Measurements from ENCODE around the gene TCFL5. TPM values are rescaled to one million over a fixed set of nuclear protein-coding genes. Genes with fewer than 3 reads are reported as not detected.
A peak's percentile ranks its signal among the peaks of the same experiment; 100 is the strongest.

Gene TCFL5
- total RNA-seq, 6 donors from 2014 or later: 2.1 to 9.6 (median 7.1) TPM

- Histone ChIP-seq H3K4me1 (peaks cover 31 to 45% (median 34%) of the 10 kb centered on the region in 4 donors), H3K36me3 (peaks cover 8 to 46% (median 33%) of the 10 kb centered on the region in 4 donors), H3K27me3 (no peaks in the 10 kb centered on the region), H3K9me3 (no peaks in the 10 kb centered on the region), H3K27ac (peak overlapping the region; percentile 88 to 94 (median 91)), H3K4me3 (peak overlapping the region; percentile 94 to 100 (median 98))
- TF ChIP-seq CTCF (IDR thresholded peaks at IDR 0.05): no peak
- no peak for TF ChIP-seq POLR2A (IDR thresholded peaks at IDR 0.05)
- TF ChIP-seq POLR2AphosphoS5 (IDR thresholded peaks at IDR 0.05): no peak
- TF ChIP-seq EP300 (IDR thresholded peaks at IDR 0.05): no peak
- no peak for ATAC-seq (ENCODE audit: low FRiP score in 2 of 2)
- DNase-seq: no peak
- 17 to 22% methylated on average over 14 to 18 of the region's 25 CpGs for WGBS, 2 donors
These were observed 57.5 kb downstream of the TCFL5 start for GRCh38 chr20:62804021-62804626.

- ATAC-seq (ENCODE audit: low FRiP score in 2 of 2): no peak
- 88 to 91% methylated on average over 13 to 22 of the region's 22 CpGs for WGBS, 2 donors
- H3K4me3 ChIP-seq: no peak overlapping the region
- H3K4me1 ChIP-seq: peaks cover 25 to 35% (median 30%) of the 10 kb centered on the region in 4 donors
- no peak overlapping the region for H3K27ac ChIP-seq
- no peaks in the 10 kb centered on the region for H3K9me3 ChIP-seq
- H3K27me3 ChIP-seq: no peaks in the 10 kb centered on the region
- peak in 1 of 2 donors; percentile 66 for DNase-seq
- peaks cover 8 to 40% (median 24%) of the 10 kb centered on the region in 4 donors for H3K36me3 ChIP-seq
- TF ChIP-seq CTCF (IDR thresholded peaks at IDR 0.05): no peak
- TF ChIP-seq POLR2AphosphoS5 (IDR thresholded peaks at IDR 0.05): no peak
- TF ChIP-seq EP300 (IDR thresholded peaks at IDR 0.05): no peak
- no peak for TF ChIP-seq POLR2A (IDR thresholded peaks at IDR 0.05)
These were observed 59.5 kb downstream of the TCFL5 start for GRCh38 chr20:62802026-62802712.

GRCh38 chr20:62801284-62802010, 60.2 kb downstream of the TCFL5 start:
- peak in 1 of 2 donors; percentile 72 for DNase-seq
- H3K27me3 ChIP-seq: no peaks in the 10 kb centered on the region
- WGBS, 2 donors: 84 to 89% methylated on average over 11 to 15 of the region's 15 CpGs

More at GRCh38 chr20:62801284-62802010, 60.2 kb downstream of the TCFL5 start:
- Histone ChIP-seq H3K27ac (no peak overlapping the region), H3K9me3 (no peaks in the 10 kb centered on the region), H3K4me3 (no peak overlapping the region), H3K36me3 (peaks cover 8 to 35% (median 23%) of the 10 kb centered on the region in 4 donors), H3K4me1 (peaks cover 22 to 34% (median 26%) of the 10 kb centered on the region in 4 donors)
- no peak for ATAC-seq (ENCODE audit: low FRiP score in 2 of 2)
- TF ChIP-seq EP300 (IDR thresholded peaks at IDR 0.05) (no peak), POLR2AphosphoS5 (IDR thresholded peaks at IDR 0.05) (no peak), POLR2A (IDR thresholded peaks at IDR 0.05) (no peak), CTCF (IDR thresholded peaks at IDR 0.05) (no peak)
